HG02840 (cell line): ENCODE data around the gene TANC1.

Experiments used
- ATAC-seq: cut with Tn5 transposase; IDR thresholded peaks from one replicate; pipeline ENCODE4 v1.9.1; 2021; ENCODE audit warnings: mild to moderate bottlenecking, moderate library complexity, moderate number of reproducible peaks; ENCODE audit not compliant: unreplicated experiment, low FRiP score

The TANC1 gene

DNA sequence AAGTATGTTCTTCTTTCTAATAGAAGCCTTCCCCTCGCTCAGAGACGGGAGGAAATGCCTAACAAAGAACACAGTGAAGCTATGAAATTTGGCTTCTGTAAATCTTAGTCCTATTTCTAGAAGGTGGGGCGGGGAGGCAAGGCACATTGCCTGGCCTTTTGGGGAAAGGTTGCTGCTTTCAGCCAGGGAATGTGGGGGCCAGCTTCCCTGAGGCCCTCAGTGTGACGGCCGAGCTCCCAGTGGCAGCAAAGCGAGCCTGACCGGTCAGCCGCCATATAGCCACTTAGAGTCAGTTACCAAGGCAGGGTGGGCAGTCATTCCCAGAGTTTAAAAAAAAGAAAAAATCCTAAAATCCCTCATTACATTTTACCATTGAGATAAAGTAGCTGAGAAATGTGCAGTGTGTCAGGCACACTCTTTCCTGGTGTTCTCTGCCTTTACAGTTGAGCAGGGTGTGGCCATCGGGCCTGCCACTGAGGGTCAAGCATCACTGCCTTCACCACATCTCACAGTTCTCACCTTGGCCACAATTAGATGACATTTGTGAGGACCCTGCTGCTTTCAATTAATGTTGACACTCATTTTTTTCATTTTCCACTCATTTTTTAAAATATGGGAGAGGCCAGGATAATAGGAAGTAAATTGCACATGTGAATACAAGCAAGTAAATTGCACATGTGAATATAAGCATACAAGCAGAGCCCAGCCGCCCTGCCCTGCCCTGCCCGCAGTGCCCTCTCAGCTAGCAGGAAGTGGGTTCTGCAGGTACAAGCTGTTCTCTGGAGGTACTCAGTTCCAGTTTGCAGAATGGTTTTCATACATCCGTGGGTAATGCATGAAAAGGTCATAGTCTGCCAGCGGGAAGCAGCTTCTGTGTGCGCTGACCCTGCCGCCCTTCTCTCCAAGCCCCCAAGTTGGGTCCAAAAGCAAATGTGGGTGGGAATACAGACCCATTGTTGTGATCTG, 241.2 kb downstream of the TANC1 start:
- no peak for ATAC-seq

GRCh38 chr2:159211447-159212396, 243.3 kb downstream of the TANC1 start:
- no peak for ATAC-seq

- no peak for ATAC-seq
Observed at GRCh38 chr2:159213296-159213695, 244.9 kb downstream of the TANC1 start.

DNA sequence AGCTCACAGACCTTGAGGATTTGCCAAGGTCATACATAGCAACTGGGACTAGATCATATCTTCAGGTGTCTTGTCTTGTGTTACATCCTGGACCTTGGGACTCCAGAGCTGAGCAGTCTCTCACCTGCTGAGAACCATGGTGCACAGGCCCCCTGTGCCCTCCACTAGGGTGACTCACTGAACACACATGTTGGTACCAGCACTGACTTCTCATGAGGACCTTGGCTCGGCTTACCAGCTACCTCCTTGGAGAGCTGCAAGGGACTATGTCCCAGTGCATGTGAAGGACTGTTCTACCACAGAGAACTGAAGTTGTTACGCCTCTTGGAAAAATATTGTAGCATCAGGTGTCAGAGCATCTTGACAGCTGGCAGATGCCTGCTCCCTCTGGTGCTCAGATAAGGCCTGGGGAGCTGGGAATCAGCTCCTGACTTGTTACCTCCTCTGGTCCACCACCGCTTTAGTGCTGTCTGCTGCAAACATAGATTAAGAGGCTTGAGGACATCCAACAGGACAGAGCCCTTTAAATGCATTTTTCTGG, 246.0 kb downstream of the TANC1 start:
- no peak for ATAC-seq

GRCh38 chr2:159215116-159215515, 246.7 kb downstream of the TANC1 start:
- no peak for ATAC-seq

GRCh38 chr2:159217676-159218075, 249.2 kb downstream of the TANC1 start:
- no peak for ATAC-seq

- no peak for ATAC-seq
Observed at GRCh38 chr2:159218389-159218788, 249.9 kb downstream of the TANC1 start.

DNA sequence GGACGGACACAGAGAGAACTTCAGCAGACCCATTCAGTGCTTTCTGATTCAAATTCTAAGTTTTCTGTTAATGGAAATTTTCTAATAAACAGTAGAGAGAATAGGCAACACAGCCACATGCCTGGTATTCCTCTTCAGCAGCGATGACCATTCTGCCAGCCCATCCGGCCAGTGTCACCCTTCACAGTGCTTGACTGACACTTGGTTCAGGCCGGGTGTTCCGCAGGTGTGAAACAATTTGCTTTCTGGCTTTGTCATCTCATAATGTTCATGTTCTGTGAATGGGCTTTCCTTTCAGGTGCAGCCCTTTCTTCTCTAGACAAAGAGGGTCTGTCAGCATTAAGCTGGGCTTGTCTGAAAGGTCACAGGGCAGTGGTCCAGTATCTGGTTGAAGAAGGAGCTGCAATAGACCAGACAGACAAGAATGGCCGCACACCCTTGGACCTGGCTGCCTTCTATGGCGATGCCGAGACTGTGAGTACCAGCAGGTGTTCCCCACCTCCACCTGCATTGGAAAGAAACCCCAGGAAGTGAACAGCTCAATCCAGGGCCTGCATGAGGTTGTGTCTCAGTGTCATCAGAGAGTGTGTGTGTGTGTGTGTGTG, 251.1 kb downstream of the TANC1 start:
- no peak for ATAC-seq

DNA sequence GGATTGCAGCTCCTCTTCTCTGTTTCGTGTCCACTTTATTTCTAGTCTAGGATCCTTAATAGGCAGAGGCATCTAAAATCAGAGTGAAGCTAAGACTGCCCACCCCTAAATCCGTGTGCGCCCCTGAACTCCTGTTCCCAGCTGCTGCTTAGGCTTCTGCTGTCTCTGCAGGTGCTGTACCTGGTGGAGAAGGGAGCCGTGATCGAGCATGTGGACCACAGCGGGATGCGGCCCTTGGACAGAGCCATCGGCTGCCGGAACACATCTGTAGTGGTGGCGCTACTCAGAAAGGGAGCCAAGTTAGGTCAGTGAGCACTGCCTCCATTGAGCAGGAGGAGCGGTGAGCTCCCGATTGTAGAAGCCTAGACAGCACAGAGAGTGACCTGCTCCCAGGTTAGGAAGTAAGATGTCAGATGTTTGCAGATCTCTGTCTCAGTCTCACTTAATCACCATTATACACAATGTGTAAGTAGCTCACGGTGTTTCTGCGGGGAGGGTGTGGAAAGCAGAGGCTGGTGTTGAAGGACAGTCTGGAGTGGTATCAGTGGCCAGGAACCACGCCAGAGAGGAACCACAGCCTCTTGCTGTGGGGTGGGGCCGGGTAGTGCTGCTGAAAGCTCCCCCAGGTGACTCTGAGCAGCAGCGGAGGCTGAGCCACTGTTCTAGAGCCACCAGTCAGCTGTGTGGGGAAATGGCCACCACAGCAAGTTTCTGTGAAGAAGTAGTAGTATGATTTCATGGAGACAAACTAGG, 255.8 kb downstream of the TANC1 start:
- no peak for ATAC-seq

- no peak for ATAC-seq
Observed at GRCh38 chr2:159225025-159226016, 256.9 kb downstream of the TANC1 start.

DNA sequence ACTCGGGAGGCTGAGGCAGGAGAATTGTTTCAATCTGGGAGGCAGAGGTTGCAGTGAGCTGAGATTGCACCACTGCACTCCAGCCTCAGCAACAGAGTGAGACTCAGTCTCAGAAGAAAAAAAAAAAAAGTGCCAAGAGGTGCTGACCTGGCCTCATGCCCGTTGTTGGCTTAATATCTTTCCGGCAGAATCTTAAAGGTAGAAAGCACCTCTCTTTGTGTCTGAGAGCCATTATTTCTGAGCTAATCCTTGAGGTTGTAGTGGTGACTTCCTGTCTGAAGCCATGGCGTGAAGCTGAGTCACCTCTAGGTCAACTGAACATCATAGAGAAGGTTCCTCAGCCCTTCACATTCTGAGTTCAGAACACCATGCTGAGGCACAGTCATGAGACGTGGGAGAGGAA, 257.6 kb downstream of the TANC1 start:
- ATAC-seq, result no peak

- ATAC-seq, result no peak
Observed at GRCh38 chr2:159226608-159227385, 258.4 kb downstream of the TANC1 start.

- no peak for ATAC-seq
Observed at GRCh38 chr2:159227467-159227866, 259.0 kb downstream of the TANC1 start.

GRCh38 chr2:159228081-159228581, 259.7 kb downstream of the TANC1 start:
- ATAC-seq, result no peak

GRCh38 chr2:159229476-159230144, 261.2 kb downstream of the TANC1 start:
- no peak for ATAC-seq

DNA sequence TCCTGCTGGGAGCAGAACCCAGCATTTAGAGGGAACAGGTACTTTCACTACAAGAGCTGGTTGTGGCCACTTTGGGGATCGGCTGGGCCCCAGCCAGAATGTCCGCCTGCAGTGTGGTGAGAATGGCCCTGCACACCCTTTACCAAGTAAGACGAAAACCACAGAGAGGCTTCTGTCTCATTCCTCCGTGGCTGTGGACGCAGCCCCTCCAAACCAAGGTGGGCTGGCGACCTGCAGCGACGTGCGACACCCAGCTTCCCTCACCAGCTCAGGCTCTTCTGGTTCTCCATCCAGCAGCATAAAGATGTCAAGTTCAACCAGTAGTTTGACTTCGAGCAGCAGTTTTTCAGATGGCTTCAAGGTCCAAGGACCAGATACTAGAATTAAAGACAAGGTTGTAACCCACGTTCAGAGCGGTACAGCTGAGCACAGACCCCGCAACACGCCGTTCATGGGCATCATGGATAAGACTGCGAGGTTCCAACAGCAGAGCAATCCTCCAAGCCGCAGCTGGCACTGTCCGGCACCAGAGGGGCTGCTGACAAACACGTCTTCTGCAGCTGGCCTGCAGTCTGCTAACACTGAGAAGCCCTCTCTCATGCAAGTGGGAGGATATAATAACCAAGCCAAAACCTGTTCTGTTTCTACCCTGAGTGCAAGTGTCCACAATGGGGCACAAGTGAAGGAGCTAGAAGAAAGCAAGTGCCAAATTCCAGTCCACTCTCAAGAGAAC, 261.9 kb downstream of the TANC1 start:
- no peak for ATAC-seq
